ENCODE data around the gene ZNF630.
"Not testable (repeated sequence)": the region's sequence is repeated elsewhere in the genome, so short reads cannot be mapped to it uniquely, and the experiment has no call there.

GRCh38 chrX:48019892-48020291 lies 51.5 kb downstream of the ZNF630 start:
- TF ChIP-seq, protein P1, sequence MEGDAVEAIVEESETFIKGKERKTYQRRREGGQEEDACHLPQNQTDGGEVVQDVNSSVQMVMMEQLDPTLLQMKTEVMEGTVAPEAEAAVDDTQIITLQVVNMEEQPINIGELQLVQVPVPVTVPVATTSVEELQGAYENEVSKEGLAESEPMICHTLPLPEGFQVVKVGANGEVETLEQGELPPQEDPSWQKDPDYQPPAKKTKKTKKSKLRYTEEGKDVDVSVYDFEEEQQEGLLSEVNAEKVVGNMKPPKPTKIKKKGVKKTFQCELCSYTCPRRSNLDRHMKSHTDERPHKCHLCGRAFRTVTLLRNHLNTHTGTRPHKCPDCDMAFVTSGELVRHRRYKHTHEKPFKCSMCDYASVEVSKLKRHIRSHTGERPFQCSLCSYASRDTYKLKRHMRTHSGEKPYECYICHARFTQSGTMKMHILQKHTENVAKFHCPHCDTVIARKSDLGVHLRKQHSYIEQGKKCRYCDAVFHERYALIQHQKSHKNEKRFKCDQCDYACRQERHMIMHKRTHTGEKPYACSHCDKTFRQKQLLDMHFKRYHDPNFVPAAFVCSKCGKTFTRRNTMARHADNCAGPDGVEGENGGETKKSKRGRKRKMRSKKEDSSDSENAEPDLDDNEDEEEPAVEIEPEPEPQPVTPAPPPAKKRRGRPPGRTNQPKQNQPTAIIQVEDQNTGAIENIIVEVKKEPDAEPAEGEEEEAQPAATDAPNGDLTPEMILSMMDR (conservative IDR thresholded peaks at IDR 0.05; ENCODE audit: low read depth, low read length), result not testable (repeated sequence)
- TF ChIP-seq EZH2 (IDR thresholded peaks at IDR 0.05; ENCODE audit: low read length, unreplicated experiment), result not testable (repeated sequence)

Measured in PC-3 (cell line).